ENCODE data around the gene CMC1. TPM values are rescaled to one million over a fixed set of nuclear protein-coding genes. Genes with fewer than 3 reads are reported as not detected.

Gene CMC1
- total RNA-seq, 2 donors from 2014 or later: 10.5 to 16.2 TPM

DNA sequence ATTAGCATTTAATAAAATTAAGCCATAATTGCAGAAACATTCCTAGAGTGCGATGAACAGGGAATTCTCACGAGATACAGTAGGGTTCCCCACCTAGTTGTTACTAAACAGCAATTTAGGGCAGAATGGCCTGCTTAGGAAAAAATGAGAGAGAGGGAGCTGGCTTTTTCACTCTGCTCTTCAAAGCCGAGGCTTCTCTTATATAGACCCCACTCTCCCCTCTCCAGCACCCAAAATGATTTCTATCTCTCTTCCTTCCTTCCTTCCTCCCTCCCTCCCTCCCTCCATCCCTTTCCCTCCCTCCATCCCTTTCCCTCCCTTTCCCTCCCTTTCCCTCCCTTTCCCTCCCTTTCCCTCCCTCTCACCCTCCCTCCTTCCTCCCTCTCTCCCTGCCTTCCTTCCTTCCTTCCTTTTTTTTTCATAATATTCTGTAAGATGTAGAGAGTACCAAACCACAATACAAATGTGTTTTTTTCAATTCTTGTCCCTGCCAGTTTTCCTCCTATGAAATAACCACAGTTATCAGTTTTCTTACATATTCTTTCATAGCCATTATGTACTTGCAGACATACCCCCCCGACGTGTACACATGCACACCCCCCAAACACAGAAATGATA, 59.0 kb downstream of the CMC1 start:
- intact Hi-C loops (cut with DNase I): no loop called here
- Histone ChIP-seq H3K4me1 (replicated peaks) (no peaks in the 10 kb centered on the region), H3K9me3 (no peaks in the 10 kb centered on the region), H3K36me3 (no peaks in the 10 kb centered on the region), H3K27me3 (replicated peaks; ENCODE audit: insufficient read depth) (no peaks in the 10 kb centered on the region), H3K27ac (no peak overlapping the region), H3K4me3 (no peak overlapping the region)
- WGBS: 91% methylated on average over 5 of the region's 5 CpGs
- no peak for TF ChIP-seq POLR2AphosphoS5 (IDR thresholded peaks at IDR 0.05)
- TF ChIP-seq POLR2A (IDR thresholded peaks at IDR 0.05): no peak
- TF ChIP-seq, protein P1, sequence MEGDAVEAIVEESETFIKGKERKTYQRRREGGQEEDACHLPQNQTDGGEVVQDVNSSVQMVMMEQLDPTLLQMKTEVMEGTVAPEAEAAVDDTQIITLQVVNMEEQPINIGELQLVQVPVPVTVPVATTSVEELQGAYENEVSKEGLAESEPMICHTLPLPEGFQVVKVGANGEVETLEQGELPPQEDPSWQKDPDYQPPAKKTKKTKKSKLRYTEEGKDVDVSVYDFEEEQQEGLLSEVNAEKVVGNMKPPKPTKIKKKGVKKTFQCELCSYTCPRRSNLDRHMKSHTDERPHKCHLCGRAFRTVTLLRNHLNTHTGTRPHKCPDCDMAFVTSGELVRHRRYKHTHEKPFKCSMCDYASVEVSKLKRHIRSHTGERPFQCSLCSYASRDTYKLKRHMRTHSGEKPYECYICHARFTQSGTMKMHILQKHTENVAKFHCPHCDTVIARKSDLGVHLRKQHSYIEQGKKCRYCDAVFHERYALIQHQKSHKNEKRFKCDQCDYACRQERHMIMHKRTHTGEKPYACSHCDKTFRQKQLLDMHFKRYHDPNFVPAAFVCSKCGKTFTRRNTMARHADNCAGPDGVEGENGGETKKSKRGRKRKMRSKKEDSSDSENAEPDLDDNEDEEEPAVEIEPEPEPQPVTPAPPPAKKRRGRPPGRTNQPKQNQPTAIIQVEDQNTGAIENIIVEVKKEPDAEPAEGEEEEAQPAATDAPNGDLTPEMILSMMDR (IDR thresholded peaks at IDR 0.05): no peak
- DNase-seq (ENCODE audit: low spot score): no peak

DNA sequence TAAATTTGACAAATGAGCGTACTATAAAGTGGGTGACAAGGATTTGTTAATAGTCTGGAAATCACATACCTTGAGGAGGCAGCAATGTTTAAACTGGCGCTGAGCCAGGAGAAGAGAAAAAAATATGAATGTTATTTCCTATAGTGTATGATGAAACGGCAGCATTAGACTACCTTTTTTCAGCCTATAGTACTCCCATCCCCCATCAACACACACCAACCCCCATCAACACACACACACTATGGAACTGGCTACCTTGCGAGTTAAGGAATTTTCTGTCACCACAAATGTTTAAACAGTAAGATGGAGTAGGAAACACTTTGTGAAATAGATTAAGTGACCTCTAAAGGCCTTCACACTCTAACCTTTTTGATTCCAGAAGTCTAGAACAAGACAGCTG, 60.3 kb downstream of the CMC1 start:
- H3K4me3 ChIP-seq: no peak overlapping the region
- H3K4me1 ChIP-seq (replicated peaks): no peaks in the 10 kb centered on the region
- H3K36me3 ChIP-seq: no peaks in the 10 kb centered on the region
- no peaks in the 10 kb centered on the region for H3K9me3 ChIP-seq
- H3K27me3 ChIP-seq (replicated peaks; ENCODE audit: insufficient read depth): no peaks in the 10 kb centered on the region
- DNase-seq (ENCODE audit: low spot score): no peak
- intact Hi-C loops (cut with DNase I): no loop called here
- no peak overlapping the region for H3K27ac ChIP-seq
- WGBS: 78% methylated on average over 4 of the region's 4 CpGs
- TF ChIP-seq POLR2A (IDR thresholded peaks at IDR 0.05) (no peak), POLR2AphosphoS5 (IDR thresholded peaks at IDR 0.05) (no peak)
- TF ChIP-seq, protein P1 (IDR thresholded peaks at IDR 0.05): no peak

DNA sequence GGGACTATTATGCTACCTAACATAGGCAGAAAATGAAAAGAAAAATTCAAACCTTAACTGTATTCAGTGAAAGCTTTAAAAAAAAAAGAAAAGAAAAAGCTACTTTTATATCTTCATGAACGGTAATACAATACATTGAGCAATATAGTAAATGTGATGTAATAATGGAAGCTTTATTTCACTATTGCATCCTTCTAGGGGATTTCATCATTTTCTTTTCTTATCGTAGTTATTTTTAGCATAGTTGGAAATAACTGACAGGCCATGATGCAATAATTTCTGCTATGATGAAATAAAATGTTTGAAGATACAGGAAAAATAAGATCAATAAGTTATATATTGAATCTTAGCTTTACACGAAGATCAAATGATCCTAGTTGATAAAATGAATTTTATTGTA, 66.8 kb downstream of the CMC1 start:
- intact Hi-C loops (cut with DNase I): no loop called here
- Histone ChIP-seq H3K27me3 (replicated peaks; ENCODE audit: insufficient read depth) (no peaks in the 10 kb centered on the region), H3K9me3 (no peaks in the 10 kb centered on the region), H3K4me1 (replicated peaks) (no peaks in the 10 kb centered on the region), H3K36me3 (no peaks in the 10 kb centered on the region), H3K4me3 (no peak overlapping the region), H3K27ac (no peak overlapping the region)
- no peak for DNase-seq (ENCODE audit: low spot score)
- TF ChIP-seq POLR2AphosphoS5 (IDR thresholded peaks at IDR 0.05) (no peak), POLR2A (IDR thresholded peaks at IDR 0.05) (no peak)
- TF ChIP-seq, protein P1 (IDR thresholded peaks at IDR 0.05): no peak
- WGBS: 89% methylated on average over 3 of the region's 3 CpGs

DNA sequence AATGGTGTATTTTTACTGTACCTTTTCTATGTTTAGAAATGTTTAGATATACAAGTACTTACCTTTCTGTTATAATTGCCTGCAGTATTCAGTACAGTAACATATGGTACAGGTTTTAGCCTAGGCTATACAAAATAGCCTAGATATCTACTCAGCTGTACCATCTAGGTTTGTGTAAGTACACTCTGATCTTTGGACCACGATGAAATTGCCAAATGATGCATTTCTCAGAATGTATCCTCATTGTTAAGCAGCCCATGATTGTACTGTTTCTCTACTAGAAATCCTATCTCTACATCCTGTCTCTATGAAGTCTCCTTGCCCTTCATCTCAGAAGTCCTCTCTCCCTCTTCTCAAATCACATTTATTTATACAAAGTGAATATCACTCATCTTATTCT, 74.3 kb downstream of the CMC1 start:
- TF ChIP-seq, protein P1 (IDR thresholded peaks at IDR 0.05): no peak
- TF ChIP-seq POLR2A (IDR thresholded peaks at IDR 0.05) (no peak), POLR2AphosphoS5 (IDR thresholded peaks at IDR 0.05) (no peak)
- Histone ChIP-seq H3K4me1 (replicated peaks) (no peaks in the 10 kb centered on the region), H3K9me3 (no peaks in the 10 kb centered on the region), H3K36me3 (no peaks in the 10 kb centered on the region), H3K27ac (no peak overlapping the region), H3K4me3 (no peak overlapping the region), H3K27me3 (replicated peaks; ENCODE audit: insufficient read depth) (no peaks in the 10 kb centered on the region)
- DNase-seq (ENCODE audit: low spot score): no peak
- 96% methylated on average over 1 of the region's 1 CpG for WGBS
- intact Hi-C loops (cut with DNase I): no loop called here

DNA sequence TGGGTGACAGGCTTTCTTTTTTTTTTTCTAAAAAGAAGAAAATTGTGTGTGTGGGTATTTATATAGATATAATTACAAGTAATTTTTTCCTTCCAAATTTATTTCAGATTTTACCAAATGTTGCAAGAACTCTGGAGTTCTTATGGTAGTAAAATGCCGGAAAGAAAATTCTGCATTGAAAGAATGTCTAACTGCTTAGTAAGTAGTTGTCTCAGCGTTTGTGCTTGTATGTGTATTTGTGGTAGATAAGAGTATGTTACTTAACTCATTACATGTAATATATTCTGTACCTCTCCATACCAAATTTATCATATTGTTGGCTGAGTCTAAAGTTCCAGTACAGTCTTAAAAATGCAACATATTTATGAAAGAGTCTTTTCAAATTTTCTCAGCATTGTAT, 74.8 kb downstream of the CMC1 start:
- intact Hi-C loops (cut with DNase I): no loop called here
- Histone ChIP-seq H3K4me1 (replicated peaks) (no peaks in the 10 kb centered on the region), H3K36me3 (no peaks in the 10 kb centered on the region), H3K4me3 (no peak overlapping the region), H3K27me3 (replicated peaks; ENCODE audit: insufficient read depth) (no peaks in the 10 kb centered on the region), H3K9me3 (no peaks in the 10 kb centered on the region), H3K27ac (no peak overlapping the region)
- 83% methylated on average over 2 of the region's 2 CpGs for WGBS
- DNase-seq (ENCODE audit: low spot score): no peak
- TF ChIP-seq POLR2AphosphoS5 (IDR thresholded peaks at IDR 0.05) (no peak), POLR2A (IDR thresholded peaks at IDR 0.05) (no peak)
- TF ChIP-seq, protein P1 (IDR thresholded peaks at IDR 0.05): no peak
